Ishikawa (cell line): ENCODE results near the gene C14orf93.

Source experiments
- CEBPB ChIP-seq: IDR thresholded peaks from 2 replicates; pipeline ENCODE4 v1.6.1; 2012
- CREB1 ChIP-seq: IDR thresholded peaks from 2 replicates; pipeline ENCODE4 v1.6.1; 2012; ENCODE audit warnings: low read depth
- EGR1 ChIP-seq: IDR thresholded peaks from 2 replicates; pipeline ENCODE4 v1.6.1; 2012
- EP300 ChIP-seq: IDR thresholded peaks from 2 replicates; pipeline ENCODE4 v1.6.1; 2012; ENCODE audit warnings: borderline replicate concordance
- FOXM1 ChIP-seq: IDR thresholded peaks from 2 replicates; pipeline ENCODE4 v1.6.1; 2012; ENCODE audit warnings: low read depth, borderline replicate concordance
- MAX ChIP-seq: IDR thresholded peaks from 2 replicates; pipeline ENCODE4 v1.6.1; 2012
- NFIC ChIP-seq: IDR thresholded peaks from 2 replicates; pipeline ENCODE4 v1.6.1; 2012
- RAD21 ChIP-seq: IDR thresholded peaks from 2 replicates; pipeline ENCODE4 v1.6.1; 2012; ENCODE audit warnings: low read depth
- REST ChIP-seq: IDR thresholded peaks from 2 replicates; pipeline ENCODE4 v1.6.1; 2012; ENCODE audit warnings: low read depth, mild to moderate bottlenecking
- TAF1 ChIP-seq: IDR thresholded peaks from 2 replicates; pipeline ENCODE4 v1.6.1; 2012; ENCODE audit warnings: low read depth, mild to moderate bottlenecking
- TCF12 ChIP-seq: IDR thresholded peaks from 2 replicates; pipeline ENCODE4 v1.6.1; 2012; ENCODE audit warnings: low read depth
- TEAD4 ChIP-seq: IDR thresholded peaks from 2 replicates; pipeline ENCODE4 v1.6.1; 2012
- USF1 ChIP-seq: IDR thresholded peaks from 2 replicates; pipeline ENCODE4 v1.6.1; 2012
- YY1 ChIP-seq: IDR thresholded peaks from 2 replicates; pipeline ENCODE4 v1.6.1; 2012; ENCODE audit warnings: low read depth
- ZBTB7A ChIP-seq: IDR thresholded peaks from 2 replicates; pipeline ENCODE4 v1.6.1; 2012; ENCODE audit warnings: low read depth

C14orf93 gene

GRCh38 chr14:23023022-23023794, 13.3 kb upstream of the C14orf93 start:
- no peak for TF ChIP-seq ZBTB7A
- no peak for TF ChIP-seq EGR1
- TF ChIP-seq YY1: no peak
- TF ChIP-seq CEBPB: no peak
- TF ChIP-seq TAF1: no peak
- TF ChIP-seq FOXM1: no peak
- TF ChIP-seq RAD21: no peak
- no peak for TF ChIP-seq MAX
- no peak for TF ChIP-seq CREB1
- TF ChIP-seq EP300: no peak
- no peak for TF ChIP-seq TCF12
- TF ChIP-seq REST: no peak
- no peak for TF ChIP-seq USF1
- no peak for TF ChIP-seq TEAD4
- TF ChIP-seq NFIC: no peak

GRCh38 chr14:23021889-23022442, 12.0 kb upstream of the C14orf93 start:
- no peak for TF ChIP-seq TCF12
- no peak for TF ChIP-seq ZBTB7A
- no peak for TF ChIP-seq EGR1
- no peak for TF ChIP-seq TAF1
- TF ChIP-seq NFIC: no peak
- TF ChIP-seq USF1: no peak
- no peak for TF ChIP-seq YY1
- TF ChIP-seq FOXM1: no peak
- no peak for TF ChIP-seq TEAD4
- no peak for TF ChIP-seq CREB1
- TF ChIP-seq MAX: no peak
- no peak for TF ChIP-seq EP300
- no peak for TF ChIP-seq CEBPB
- TF ChIP-seq RAD21: no peak
- TF ChIP-seq REST: no peak

GRCh38 chr14:23021434-23021833, 11.5 kb upstream of the C14orf93 start:
- no peak for TF ChIP-seq TEAD4
- TF ChIP-seq USF1: no peak
- TF ChIP-seq EGR1: no peak

GRCh38 chr14:23020143-23021128, 10.5 kb upstream of the C14orf93 start:
- TF ChIP-seq RAD21 (no peak), FOXM1 (no peak), EP300 (no peak), TCF12 (no peak), REST (no peak), EGR1 (no peak), CEBPB (no peak), YY1 (no peak), MAX (no peak), TAF1 (no peak), USF1 (no peak), NFIC (no peak), CREB1 (no peak), TEAD4 (no peak), ZBTB7A (no peak)
